Tibial nerve (tissue), 4 donors: ENCODE data around the gene BDH2. TPM values are rescaled to one million over a fixed set of nuclear protein-coding genes. Genes with fewer than 3 reads are reported as not detected.
A peak's percentile ranks its signal among the peaks of the same experiment; 100 is the strongest.

Experiments used
- DNase-seq, 2 donors: peaks; one replicate each; pipeline ENCODE4 v3.0.0-alpha.2; 2019; ENCODE audit warnings: low spot score in 2 of 2
- H3K27ac ChIP-seq, 4 donors: fragments of 200-600 bp; sonication (generic) in 3 of 4; one replicate each; pipeline ENCODE4 v1.5.1; 2017 to 2019; ENCODE audit warnings: mild to moderate bottlenecking in 1 of 4
- H3K27me3 ChIP-seq, 2 donors: fragments of 200-600 bp; sonication (generic) in 1 of 2; one replicate each; pipeline versions ENCODE4 v1.5.1 to v1.6.0; 2017 to 2019
- H3K36me3 ChIP-seq, 3 donors: fragments of 200-600 bp; sonication (generic); one replicate each; pipeline ENCODE4 v1.5.1; 2018 to 2019
- H3K4me1 ChIP-seq, 4 donors: fragments of 200-600 bp; sonication (generic) in 3 of 4; one replicate each; pipeline ENCODE4 v1.5.1; 2017 to 2019
- H3K4me3 ChIP-seq, 4 donors: fragments of 200-600 bp; sonication (generic) in 3 of 4; one replicate each; pipeline ENCODE4 v1.5.1; 2017 to 2019; ENCODE audit warnings: mild to moderate bottlenecking in 1 of 4, moderate library complexity in 1 of 4
- H3K9me3 ChIP-seq, 4 donors: fragments of 200-600 bp; sonication (generic) in 3 of 4; one replicate each; pipeline ENCODE4 v1.5.1; 2017 to 2019
- EP300 ChIP-seq, 2 donors: sonication (generic); formaldehyde crosslinking; IDR thresholded peaks; one replicate each; pipeline ENCODE4 v1.6.1; 2017; ENCODE audit warnings: antibody characterized with exemption in 2 of 2, mild to moderate bottlenecking in 1 of 2
- POLR2A ChIP-seq, 2 donors: fragments of 450-650 bp; IDR thresholded peaks; one replicate each; pipeline ENCODE4 v1.6.1; 2017; ENCODE audit warnings: antibody characterized with exemption in 2 of 2, mild to moderate bottlenecking in 2 of 2, moderate library complexity in 2 of 2
- WGBS, 2 donors: methylation state at CpG; one replicate each; pipeline ENCODE4 v1.1.5; 2018; 5-methylcytosine and 5-hydroxymethylcytosine counted together
- total RNA-seq, 4 donors: library from RNA; depleted of rRNA; stranded (reverse); fragments of >200 nt; gene quantifications; one replicate each; pipeline ENCODE4 v1.1.0, GENCODE V29; 2016
- TF ChIP-seq, protein P1 (sequence below), 5 experiments: fragments of 200-600 bp in 3 of 5; fragments of 450-650 bp in 2 of 5; sonication (generic) in 3 of 5; IDR thresholded peaks; one replicate each; pipeline ENCODE4 v1.5.1; 2016 to 2019; ENCODE audit warnings: antibody characterized with exemption in 5 of 5, mild to moderate bottlenecking in 3 of 5, moderate library complexity in 2 of 5

BDH2 gene
- total RNA-seq, result 10 to 100 TPM; 35.7 to 95.3 (median 72.4) TPM

- TF ChIP-seq EP300 (IDR thresholded peaks at IDR 0.05), result peak in 1 of 2 donors; percentile 86
- TF ChIP-seq, protein P1, sequence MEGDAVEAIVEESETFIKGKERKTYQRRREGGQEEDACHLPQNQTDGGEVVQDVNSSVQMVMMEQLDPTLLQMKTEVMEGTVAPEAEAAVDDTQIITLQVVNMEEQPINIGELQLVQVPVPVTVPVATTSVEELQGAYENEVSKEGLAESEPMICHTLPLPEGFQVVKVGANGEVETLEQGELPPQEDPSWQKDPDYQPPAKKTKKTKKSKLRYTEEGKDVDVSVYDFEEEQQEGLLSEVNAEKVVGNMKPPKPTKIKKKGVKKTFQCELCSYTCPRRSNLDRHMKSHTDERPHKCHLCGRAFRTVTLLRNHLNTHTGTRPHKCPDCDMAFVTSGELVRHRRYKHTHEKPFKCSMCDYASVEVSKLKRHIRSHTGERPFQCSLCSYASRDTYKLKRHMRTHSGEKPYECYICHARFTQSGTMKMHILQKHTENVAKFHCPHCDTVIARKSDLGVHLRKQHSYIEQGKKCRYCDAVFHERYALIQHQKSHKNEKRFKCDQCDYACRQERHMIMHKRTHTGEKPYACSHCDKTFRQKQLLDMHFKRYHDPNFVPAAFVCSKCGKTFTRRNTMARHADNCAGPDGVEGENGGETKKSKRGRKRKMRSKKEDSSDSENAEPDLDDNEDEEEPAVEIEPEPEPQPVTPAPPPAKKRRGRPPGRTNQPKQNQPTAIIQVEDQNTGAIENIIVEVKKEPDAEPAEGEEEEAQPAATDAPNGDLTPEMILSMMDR (IDR thresholded peaks at IDR 0.05), result peak; percentile 67 to 86 (median 72)
- peak in 1 of 2 donors; percentile 26 for TF ChIP-seq POLR2A (IDR thresholded peaks at IDR 0.05)
- DNase-seq, result peak in 1 of 2 donors; percentile 66
- WGBS, 2 donors, result 7 to 9% methylated on average over 11 of the region's 11 CpGs
- H3K9me3 ChIP-seq, result no peaks in the 10 kb centered on the region
- peaks cover 0 to 34% (median 17%) of the 10 kb centered on the region in 4 donors for H3K4me1 ChIP-seq
- peak within 1 kb of the TSS; percentile 16 to 55 (median 40) for H3K4me3 ChIP-seq
- no peaks in the 10 kb centered on the region for H3K27me3 ChIP-seq
- H3K27ac ChIP-seq, result peak within 1 kb of the TSS in 3 of 4 donors; percentile 63 to 89 (median 85)
- no peaks in the 10 kb centered on the region for H3K36me3 ChIP-seq
These were observed at the start of gene BDH2 for GRCh38 chr4:103099691-103100392. Gene BDH2, minus strand, starts transcription at chr4:103099834. Its CDS starts 3,580 bp downstream, at chr4:103096254.

DNA sequence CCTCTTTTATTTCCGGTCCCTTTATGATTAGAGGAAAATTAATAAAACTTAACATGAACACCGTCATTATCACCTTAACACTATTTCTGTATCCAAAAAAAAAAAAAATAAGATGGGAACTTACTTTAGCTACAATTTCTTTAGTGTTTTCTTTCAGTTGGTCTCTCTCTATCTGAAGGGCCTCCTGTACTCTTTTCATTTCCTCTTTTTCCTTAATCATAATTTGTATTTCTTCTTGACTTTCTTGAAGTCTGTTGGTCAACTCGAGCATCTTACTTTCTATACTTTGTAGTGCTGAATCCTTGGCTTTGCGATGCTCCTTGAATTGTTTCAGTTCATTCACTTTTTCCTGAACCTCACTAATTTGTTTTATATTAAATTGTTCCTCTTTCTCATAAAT, 45.3 kb upstream of the BDH2 start:
- Histone ChIP-seq H3K36me3 (no peaks in the 10 kb centered on the region), H3K9me3 (no peaks in the 10 kb centered on the region), H3K4me3 (no peak overlapping the region), H3K4me1 (no peaks in the 10 kb centered on the region), H3K27me3 (no peaks in the 10 kb centered on the region), H3K27ac (no peak overlapping the region)
- DNase-seq, result no peak
- 93 to 96% methylated on average over 4 of the region's 4 CpGs for WGBS, 2 donors
- TF ChIP-seq, protein P1 (IDR thresholded peaks at IDR 0.05), result no peak
- TF ChIP-seq EP300 (IDR thresholded peaks at IDR 0.05) (no peak), POLR2A (IDR thresholded peaks at IDR 0.05) (no peak)

DNA sequence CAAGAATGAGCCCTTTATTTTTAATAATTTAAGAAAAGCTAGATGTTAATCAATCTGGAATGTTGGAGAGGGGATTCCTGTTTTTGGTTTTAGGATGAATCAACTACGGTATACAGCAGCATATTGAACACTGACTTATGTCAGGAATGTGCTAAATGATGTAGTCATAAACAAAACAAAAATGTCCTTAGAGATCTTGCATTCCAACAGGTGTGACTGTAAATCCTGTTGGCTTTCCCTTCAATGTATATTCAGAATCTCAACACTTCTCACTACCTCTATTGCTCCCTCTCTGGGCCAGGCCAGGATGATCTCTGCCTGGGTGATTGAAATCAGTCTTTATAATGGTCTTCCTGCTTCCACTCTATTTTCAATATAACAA, 37.8 kb upstream of the BDH2 start:
- H3K4me1 ChIP-seq, result no peaks in the 10 kb centered on the region
- H3K27me3 ChIP-seq, result no peaks in the 10 kb centered on the region
- no peaks in the 10 kb centered on the region for H3K9me3 ChIP-seq
- no peak overlapping the region for H3K27ac ChIP-seq
- no peaks in the 10 kb centered on the region for H3K36me3 ChIP-seq
- H3K4me3 ChIP-seq, result no peak overlapping the region
- WGBS, 2 donors, result 79 to 97% methylated on average over 1 of the region's 1 CpG
- no peak for DNase-seq
- TF ChIP-seq POLR2A (IDR thresholded peaks at IDR 0.05) (no peak), EP300 (IDR thresholded peaks at IDR 0.05) (no peak)
- TF ChIP-seq, protein P1 (IDR thresholded peaks at IDR 0.05), result no peak

DNA sequence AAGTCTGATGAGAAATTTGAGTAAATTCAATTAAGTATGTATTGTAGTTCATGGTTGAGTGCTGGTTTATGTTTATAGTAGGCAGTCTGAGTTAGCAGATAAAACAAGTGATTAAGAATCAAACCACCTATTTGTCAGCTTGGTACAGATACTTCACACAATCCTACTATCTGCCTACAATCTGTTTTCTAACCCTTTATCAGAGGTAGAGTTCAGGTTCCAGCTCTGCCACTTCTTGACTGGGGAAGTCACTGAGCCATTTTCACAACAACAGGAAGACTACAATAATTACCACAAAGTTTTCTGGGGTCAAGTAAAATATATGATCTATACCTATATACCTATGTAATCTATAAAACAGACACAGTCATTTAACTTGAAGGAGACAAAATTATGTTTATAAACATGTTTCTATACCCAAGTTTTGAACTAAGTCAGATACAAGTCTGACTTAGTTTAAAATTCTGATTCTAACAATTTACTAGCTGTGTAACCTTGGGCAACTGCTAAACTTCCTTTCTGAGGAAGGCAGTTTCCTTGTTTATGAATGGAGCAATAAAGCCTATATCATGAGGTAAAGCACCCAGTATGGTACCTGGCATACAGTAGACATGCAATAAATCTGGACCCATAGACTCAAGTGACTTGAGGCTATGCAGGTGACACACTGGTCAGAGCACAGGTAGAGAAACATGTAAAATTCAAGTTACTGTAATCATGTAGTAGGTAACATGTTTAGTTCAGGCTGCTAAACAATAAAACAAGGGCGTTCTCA, 37.2 kb upstream of the BDH2 start:
- Histone ChIP-seq H3K27ac (no peak overlapping the region), H3K27me3 (no peaks in the 10 kb centered on the region), H3K9me3 (no peaks in the 10 kb centered on the region), H3K4me1 (no peaks in the 10 kb centered on the region), H3K36me3 (no peaks in the 10 kb centered on the region), H3K4me3 (no peak overlapping the region)
- WGBS, 2 donors, result 94 to 97% methylated on average over 1 of the region's 1 CpG
- DNase-seq, result no peak
- TF ChIP-seq, protein P1 (IDR thresholded peaks at IDR 0.05), result no peak
- TF ChIP-seq EP300 (IDR thresholded peaks at IDR 0.05) (no peak), POLR2A (IDR thresholded peaks at IDR 0.05) (no peak)

DNA sequence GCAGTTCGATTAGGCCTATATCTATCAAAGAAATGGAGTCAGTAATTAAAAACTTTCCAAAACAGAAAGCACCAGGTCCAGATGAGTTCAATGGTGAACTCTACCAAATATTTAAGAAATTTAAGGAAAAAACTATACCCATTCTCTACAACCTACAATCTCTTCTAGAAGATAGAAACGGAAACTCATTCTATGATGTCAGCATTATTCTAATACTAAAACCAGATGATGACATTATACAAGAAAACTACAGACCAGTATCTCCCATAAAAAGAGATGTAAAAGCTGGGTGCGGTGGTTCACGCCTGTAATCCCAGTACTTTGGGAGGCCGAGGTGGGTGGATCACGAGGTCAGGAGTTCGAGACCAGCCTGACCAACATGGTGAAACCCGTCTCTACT, 29.5 kb upstream of the BDH2 start:
- TF ChIP-seq POLR2A (IDR thresholded peaks at IDR 0.05), result no peak
- no peak for TF ChIP-seq EP300 (IDR thresholded peaks at IDR 0.05)
- TF ChIP-seq, protein P1 (IDR thresholded peaks at IDR 0.05), result no peak
- WGBS, 2 donors, result 97 to 98% methylated on average over 8 of the region's 8 CpGs
- H3K36me3 ChIP-seq, result no peaks in the 10 kb centered on the region
- H3K9me3 ChIP-seq, result peaks cover 0 to 17% (median 0%) of the 10 kb centered on the region in 4 donors
- no peak for DNase-seq
- no peaks in the 10 kb centered on the region for H3K4me1 ChIP-seq
- H3K27ac ChIP-seq, result no peak overlapping the region
- H3K27me3 ChIP-seq, result no peaks in the 10 kb centered on the region
- no peak overlapping the region for H3K4me3 ChIP-seq
